ENCODE measurements around the gene DCAF4. TPM values are rescaled to one million over a fixed set of nuclear protein-coding genes. Genes with fewer than 3 reads are reported as not detected.

The DCAF4 gene
- polyA plus RNA-seq, 1 experiment: 29.2 TPM

DNA sequence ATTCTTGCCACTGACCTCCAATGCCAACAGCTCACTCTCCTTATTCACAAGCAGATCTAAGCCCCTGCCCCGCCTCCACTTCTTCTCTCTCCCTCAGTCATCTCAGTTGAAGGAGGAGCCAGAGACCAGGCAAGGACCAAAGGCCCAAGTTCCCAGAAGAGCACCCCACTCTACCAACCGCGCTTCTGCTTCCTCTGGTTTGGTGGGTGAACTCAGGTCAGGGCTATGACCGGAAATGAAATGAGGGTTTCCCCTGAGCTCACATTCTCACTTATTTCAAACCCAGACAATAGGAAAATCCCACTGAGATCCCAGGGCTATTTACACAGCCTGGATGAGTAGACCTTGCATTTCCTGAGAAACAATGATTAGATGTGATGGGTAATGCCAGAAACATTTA is 42.3 kb upstream of the DCAF4 start:
- Histone ChIP-seq H3K4me3 (ENCODE audit: low read depth, low read length) (no peak overlapping the region), H3K36me3 (ENCODE audit: control insufficient read depth, insufficient read depth, low read length) (no peaks in the 10 kb centered on the region), H3K27me3 (ENCODE audit: control insufficient read depth, insufficient read depth, low read length) (no peaks in the 10 kb centered on the region)
- no peak for TF ChIP-seq CTCF (IDR thresholded peaks at IDR 0.05; ENCODE audit: insufficient read depth, low read depth, low read length)
- no peak for DNase-seq (ENCODE audit: low read depth)
- ChIA-PET POLR2A (no interaction called here), CTCF (interaction anchor here (0.9 to 1.3 kb wide), 3 partner anchors 10 to 65 kb away, joined by 3 read pairs; partner anchors contain the start of gene DPF3)

DNA sequence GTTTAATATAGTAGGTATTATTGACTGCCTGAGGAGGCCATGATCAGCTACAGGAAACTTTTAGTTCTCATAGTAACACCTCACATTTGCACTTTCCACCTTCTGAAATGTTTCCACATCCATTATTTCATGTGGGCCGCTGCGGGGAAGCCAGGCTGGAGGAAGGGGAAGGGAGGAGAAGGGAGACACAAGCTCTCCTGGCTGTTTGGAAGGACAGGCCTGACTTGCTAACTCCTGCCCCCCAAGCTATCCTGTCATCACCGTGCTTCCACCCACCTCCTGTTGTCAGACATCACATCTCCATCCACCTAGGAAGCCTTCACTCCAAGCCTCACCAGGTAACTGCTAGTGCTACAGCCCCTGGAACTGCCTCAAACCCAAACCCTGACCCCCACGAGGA is 41.9 kb upstream of the DCAF4 start:
- ChIA-PET POLR2A (no interaction called here), CTCF (interaction anchor here (0.7 to 0.9 kb wide), 2 partner anchors 65 to 370 kb away, joined by 3 read pairs; no protein-coding TSS in a partner anchor)
- no peak for DNase-seq (ENCODE audit: low read depth)
- Histone ChIP-seq H3K27me3 (ENCODE audit: control insufficient read depth, insufficient read depth, low read length) (no peaks in the 10 kb centered on the region), H3K36me3 (ENCODE audit: control insufficient read depth, insufficient read depth, low read length) (no peaks in the 10 kb centered on the region), H3K4me3 (ENCODE audit: low read depth, low read length) (no peak overlapping the region)
- no peak for TF ChIP-seq CTCF (IDR thresholded peaks at IDR 0.05; ENCODE audit: insufficient read depth, low read depth, low read length)

- ChIA-PET POLR2A (no interaction called here), CTCF (interaction anchor here (1.2 to 2.6 kb wide), 3 partner anchors 371 to 374 kb away, joined by 3 to 12 read pairs (median 3); no protein-coding TSS in a partner anchor)
- no peaks in the 10 kb centered on the region for H3K27me3 ChIP-seq (ENCODE audit: control insufficient read depth, insufficient read depth, low read length)
- no peak overlapping the region for H3K4me3 ChIP-seq (ENCODE audit: low read depth, low read length)
- no peak for TF ChIP-seq CTCF (IDR thresholded peaks at IDR 0.05; ENCODE audit: insufficient read depth, low read depth, low read length)
- no peaks in the 10 kb centered on the region for H3K36me3 ChIP-seq (ENCODE audit: control insufficient read depth, insufficient read depth, low read length)
- no peak for DNase-seq (ENCODE audit: low read depth)
These were observed 38.8 kb upstream of the DCAF4 start for GRCh38 chr14:72887514-72887913.

DNA sequence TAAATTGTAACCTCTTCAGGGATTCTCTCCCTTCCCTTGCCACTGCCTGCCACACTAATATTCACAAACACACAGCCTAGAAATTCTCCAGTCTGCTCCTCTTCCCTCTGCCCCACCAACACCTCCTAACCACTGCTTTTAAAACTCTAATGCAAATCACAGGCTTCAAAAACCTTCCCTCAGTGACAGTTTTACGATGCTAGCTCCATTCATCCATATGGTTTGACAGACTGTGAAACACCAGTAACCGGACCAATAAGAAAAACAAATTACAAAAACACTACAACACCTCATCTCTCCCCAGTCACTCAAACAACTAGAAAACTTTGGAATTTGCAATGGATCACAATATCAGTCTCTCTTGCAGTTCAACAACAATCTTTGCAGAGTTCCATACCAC is 38.1 kb upstream of the DCAF4 start:
- no peak for TF ChIP-seq CTCF (IDR thresholded peaks at IDR 0.05; ENCODE audit: insufficient read depth, low read depth, low read length)
- DNase-seq (ENCODE audit: low read depth): no peak
- ChIA-PET CTCF (interaction anchor here (1.2 to 2.6 kb wide), 3 partner anchors 371 to 375 kb away, joined by 3 to 12 read pairs (median 3); no protein-coding TSS in a partner anchor), POLR2A (no interaction called here)
- no peaks in the 10 kb centered on the region for H3K36me3 ChIP-seq (ENCODE audit: control insufficient read depth, insufficient read depth, low read length)
- no peak overlapping the region for H3K4me3 ChIP-seq (ENCODE audit: low read depth, low read length)
- H3K27me3 ChIP-seq (ENCODE audit: control insufficient read depth, insufficient read depth, low read length): no peaks in the 10 kb centered on the region

DNA sequence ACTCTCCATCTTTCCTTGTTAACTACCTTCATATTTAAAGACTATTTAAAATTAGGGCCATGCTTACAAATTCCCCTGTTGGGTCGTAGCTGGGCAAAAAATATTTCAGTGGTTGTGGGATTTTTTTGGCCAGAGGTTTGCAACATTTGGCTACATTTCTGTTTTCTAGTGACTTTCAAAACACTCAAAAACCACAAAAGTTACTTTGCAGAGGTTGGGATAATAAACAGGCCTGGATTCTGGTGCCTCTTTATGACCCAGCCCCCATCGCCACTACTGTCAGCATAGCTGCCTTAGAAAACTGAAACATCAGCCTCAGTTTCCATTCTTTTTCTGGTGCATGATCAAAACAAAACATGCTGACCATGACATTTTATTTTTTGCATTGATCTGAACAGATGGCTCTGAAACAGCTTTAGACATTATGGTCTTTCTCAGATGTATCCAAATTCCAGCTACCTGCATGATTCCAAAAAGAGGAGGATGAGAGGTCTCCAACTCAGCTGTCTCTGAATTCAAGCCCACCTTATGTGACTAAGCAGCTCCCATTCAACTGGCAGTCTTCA is 37.5 kb upstream of the DCAF4 start:
- TF ChIP-seq CTCF (IDR thresholded peaks at IDR 0.05; ENCODE audit: insufficient read depth, low read depth, low read length): no peak
- DNase-seq (ENCODE audit: low read depth): no peak
- no peaks in the 10 kb centered on the region for H3K36me3 ChIP-seq (ENCODE audit: control insufficient read depth, insufficient read depth, low read length)
- H3K4me3 ChIP-seq (ENCODE audit: low read depth, low read length): no peak overlapping the region
- ChIA-PET POLR2A (no interaction called here), CTCF (interaction anchor here (1.0 to 2.6 kb wide), 5 partner anchors 151 to 379 kb away, joined by 3 to 12 read pairs (median 3); no protein-coding TSS in a partner anchor)
- no peaks in the 10 kb centered on the region for H3K27me3 ChIP-seq (ENCODE audit: control insufficient read depth, insufficient read depth, low read length)

Measured in BJ (cell line).